IMR-90 (cell line): Measurements from ENCODE around the gene HSPG2.

Source experiments
- BHLHE40 ChIP-seq: fragments of 150-350 bp; IDR thresholded peaks from 2 replicates; pipeline ENCODE4 v1.6.1; 2016; ENCODE audit warnings: mild to moderate bottlenecking, low read depth, low read length
- CEBPB ChIP-seq: IDR thresholded peaks from 2 replicates; pipeline ENCODE4 v1.6.1; 2012; ENCODE audit warnings: low read depth, low read length, improper control_type of control experiment
- CTCF ChIP-seq: conservative IDR thresholded peaks from 2 replicates; pipeline ENCODE4 v1.5.1; 2012; ENCODE audit warnings: mild to moderate bottlenecking, low read depth, low read length, improper control_type of control experiment
- ELK1 ChIP-seq: fragments of 150-350 bp; IDR thresholded peaks from 2 replicates; pipeline ENCODE4 v1.6.1; 2016; ENCODE audit warnings: low read depth, mild to moderate bottlenecking, low read length, moderate library complexity, borderline replicate concordance
- MAFK ChIP-seq: IDR thresholded peaks from 2 replicates; pipeline ENCODE4 v1.6.1; 2012; ENCODE audit warnings: low read depth, low read length, improper control_type of control experiment
- MXI1 ChIP-seq: IDR thresholded peaks from 2 replicates; pipeline ENCODE4 v1.6.1; 2012; ENCODE audit warnings: low read depth, mild to moderate bottlenecking, low read length, moderate library complexity, borderline replicate concordance
- POLR2A ChIP-seq: IDR thresholded peaks from 2 replicates; pipeline ENCODE4 v1.6.1; 2012; ENCODE audit warnings: mild to moderate bottlenecking, low read depth, low read length
- RAD21 ChIP-seq: IDR thresholded peaks from 2 replicates; pipeline ENCODE4 v1.6.1; 2012; ENCODE audit warnings: low read length, improper control_type of control experiment
- RFX5 ChIP-seq: IDR thresholded peaks from 2 replicates; pipeline ENCODE4 v1.8.0; 2012; ENCODE audit warnings: low read depth, mild to moderate bottlenecking, low read length, moderate library complexity
- SMC3 ChIP-seq: fragments of 150-350 bp; IDR thresholded peaks from 2 replicates; pipeline ENCODE4 v1.6.1; 2016; ENCODE audit warnings: low read depth, mild to moderate bottlenecking, antibody characterized with exemption, low read length, moderate library complexity
- USF2 ChIP-seq: fragments of 150-350 bp; IDR thresholded peaks from 2 replicates; pipeline ENCODE4 v1.6.1; 2017; ENCODE audit warnings: mild to moderate bottlenecking, antibody characterized with exemption, low read length, low read depth

- TF ChIP-seq CTCF (no peak), RAD21 (no peak), CEBPB (no peak), USF2 (no peak), BHLHE40 (no peak), POLR2A (no peak), RFX5 (no peak), ELK1 (no peak), MXI1 (no peak), SMC3 (no peak), MAFK (no peak)
Measured at GRCh38 chr1:21871943-21872342, 65.2 kb downstream of the HSPG2 start.
